HG03280 (cell line): ENCODE results near the gene NUP155.
A peak's percentile ranks its signal among the peaks of the same experiment; 100 is the strongest.
"Not testable (repeated sequence)": the region's sequence is repeated elsewhere in the genome, so short reads cannot be mapped to it uniquely, and the experiment has no call there.

ENCODE experiments used
- ATAC-seq: cut with Tn5 transposase; IDR thresholded peaks from one replicate; pipeline ENCODE4 v1.9.1; 2021; ENCODE audit warnings: mild to moderate bottlenecking, moderate library complexity; ENCODE audit not compliant: unreplicated experiment

Gene NUP155

GRCh38 chr5:37370864-37371726 is at the start of gene NUP155:
TSS of gene NUP155 (minus strand) at chr5:37371106. CDS start at chr5:37370977, 129 bp downstream.
- peak; percentile 95 for ATAC-seq

- no peak for ATAC-seq
These were observed 46.4 kb upstream of the NUP155 start for GRCh38 chr5:37417347-37417746.

GRCh38 chr5:37415456-37415855 is 44.5 kb upstream of the NUP155 start:
- ATAC-seq, result not testable (repeated sequence)

- ATAC-seq, result peak; percentile 18
These were observed 41.6 kb upstream of the NUP155 start for GRCh38 chr5:37412515-37412914.

- no peak for ATAC-seq
These were observed 29.6 kb upstream of the NUP155 start for GRCh38 chr5:37400501-37400900.

- ATAC-seq, result no peak
These were observed 25.4 kb upstream of the NUP155 start for GRCh38 chr5:37396352-37396751.

GRCh38 chr5:37391591-37391990 is 20.7 kb upstream of the NUP155 start:
- no peak for ATAC-seq

GRCh38 chr5:37379100-37379628 is 8.3 kb upstream of the NUP155 start, which contains the start of gene WDR70:
TSS of gene WDR70 (plus strand) at chr5:37379318. CDS start at chr5:37379368, 50 bp downstream.
- ATAC-seq, result peak; percentile 97

GRCh38 chr5:37378066-37378465 is 7.2 kb upstream of the NUP155 start:
- not testable (repeated sequence) for ATAC-seq

GRCh38 chr5:37375091-37375490 is 4.2 kb upstream of the NUP155 start:
- ATAC-seq, result no peak

GRCh38 chr5:37370550-37370863 is 399 bp downstream of the NUP155 start:
- no peak for ATAC-seq

- ATAC-seq, result no peak
These were observed 15.7 kb downstream of the NUP155 start for GRCh38 chr5:37355161-37355560.

- ATAC-seq, result not testable (repeated sequence)
These were observed 28.2 kb downstream of the NUP155 start for GRCh38 chr5:37342741-37343140.

- not testable (repeated sequence) for ATAC-seq
These were observed 36.2 kb downstream of the NUP155 start for GRCh38 chr5:37334754-37335153.

GRCh38 chr5:37326536-37326935 is 44.4 kb downstream of the NUP155 start:
- no peak for ATAC-seq

- no peak for ATAC-seq
These were observed 47.3 kb downstream of the NUP155 start for GRCh38 chr5:37323607-37324006.

GRCh38 chr5:37319037-37319782 is 51.7 kb downstream of the NUP155 start:
- no peak for ATAC-seq

GRCh38 chr5:37316027-37316426 is 54.9 kb downstream of the NUP155 start:
- ATAC-seq, result no peak

GRCh38 chr5:37310360-37310759 is 60.5 kb downstream of the NUP155 start:
- ATAC-seq, result no peak

GRCh38 chr5:37308793-37309192 is 62.1 kb downstream of the NUP155 start:
- ATAC-seq, result no peak

GRCh38 chr5:37304888-37305287 is 66.0 kb downstream of the NUP155 start:
- ATAC-seq, result no peak

GRCh38 chr5:37296313-37296712 is 74.6 kb downstream of the NUP155 start:
- not testable (repeated sequence) for ATAC-seq
